ENCODE data around the gene AFAP1L1.

DNA sequence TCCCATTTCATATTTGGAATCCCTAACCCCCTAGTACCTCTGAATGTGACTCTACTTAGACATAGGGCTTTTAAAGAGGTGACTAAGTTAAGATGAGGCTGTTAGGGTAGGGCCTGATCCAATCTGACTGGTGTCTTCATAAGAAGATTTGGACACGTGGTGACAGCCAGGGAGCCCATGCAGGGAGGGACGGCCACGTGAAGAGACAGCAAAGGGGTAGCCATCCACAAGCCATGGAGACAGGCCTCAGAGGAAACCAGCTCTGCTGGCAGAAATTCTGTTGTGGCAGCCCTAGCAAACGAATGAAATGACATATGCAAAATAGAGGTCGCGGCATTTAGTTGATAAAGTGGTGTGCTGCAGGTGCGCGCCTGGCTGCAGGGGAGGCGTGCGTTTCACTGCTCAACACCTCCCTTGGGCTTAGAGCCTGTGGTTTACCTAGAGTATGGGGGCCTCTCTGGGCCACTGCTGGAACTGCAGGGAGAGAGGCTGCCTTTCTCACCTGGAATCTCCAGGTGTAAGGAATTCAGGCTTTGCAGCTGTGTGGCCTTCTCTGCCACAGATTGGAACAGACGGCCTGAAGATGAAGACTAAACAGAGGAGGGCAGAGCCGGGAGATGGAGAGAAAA, 7.1 kb upstream of the AFAP1L1 start:
- TF ChIP-seq, protein P1, sequence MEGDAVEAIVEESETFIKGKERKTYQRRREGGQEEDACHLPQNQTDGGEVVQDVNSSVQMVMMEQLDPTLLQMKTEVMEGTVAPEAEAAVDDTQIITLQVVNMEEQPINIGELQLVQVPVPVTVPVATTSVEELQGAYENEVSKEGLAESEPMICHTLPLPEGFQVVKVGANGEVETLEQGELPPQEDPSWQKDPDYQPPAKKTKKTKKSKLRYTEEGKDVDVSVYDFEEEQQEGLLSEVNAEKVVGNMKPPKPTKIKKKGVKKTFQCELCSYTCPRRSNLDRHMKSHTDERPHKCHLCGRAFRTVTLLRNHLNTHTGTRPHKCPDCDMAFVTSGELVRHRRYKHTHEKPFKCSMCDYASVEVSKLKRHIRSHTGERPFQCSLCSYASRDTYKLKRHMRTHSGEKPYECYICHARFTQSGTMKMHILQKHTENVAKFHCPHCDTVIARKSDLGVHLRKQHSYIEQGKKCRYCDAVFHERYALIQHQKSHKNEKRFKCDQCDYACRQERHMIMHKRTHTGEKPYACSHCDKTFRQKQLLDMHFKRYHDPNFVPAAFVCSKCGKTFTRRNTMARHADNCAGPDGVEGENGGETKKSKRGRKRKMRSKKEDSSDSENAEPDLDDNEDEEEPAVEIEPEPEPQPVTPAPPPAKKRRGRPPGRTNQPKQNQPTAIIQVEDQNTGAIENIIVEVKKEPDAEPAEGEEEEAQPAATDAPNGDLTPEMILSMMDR (IDR thresholded peaks at IDR 0.05; ENCODE audit: insufficient read depth, low read depth, low read length), result peak; percentile 42
- no peak for TF ChIP-seq EZH2 (IDR thresholded peaks at IDR 0.05; ENCODE audit: insufficient read depth, low read length)
